ENCODE results near the gene TRIM49D1. TPM values are rescaled to one million over a fixed set of nuclear protein-coding genes. Genes with fewer than 3 reads are reported as not detected.

The TRIM49D1 gene
- total RNA-seq: not detected in 2 replicates

GRCh38 chr11:89922195-89922660 lies at the start of gene TRIM49D1:
TRIM49D1 (minus strand) TSS chr11:89922245; CDS start chr11:89917710, 4,535 bp downstream.

GRCh38 chr11:89965737-89966136 lies 43.7 kb upstream of the TRIM49D1 start, which contains the start of gene TRIM64:
TRIM64 (plus strand) TSS chr11:89966037; CDS start chr11:89968504, 2,467 bp downstream.

GRCh38 chr11:89923764-89924163 lies 1.7 kb upstream of the TRIM49D1 start, which contains the start of gene TRIM49D2:
TRIM49D2 (plus strand) TSS chr11:89924064; CDS start chr11:89926762, 2,698 bp downstream.

Other genes starting within 250 kb of the TRIM49D1 start
- gene TRIM77, start 211.9 kb downstream of the TRIM49D1 start, total RNA-seq: not detected in 2 replicates
- gene TRIM49, start 113.7 kb downstream of the TRIM49D1 start, total RNA-seq: not detected in 2 replicates
- not detected in 2 replicates for gene TRIM64B, start 43.8 kb downstream of the TRIM49D1 start, total RNA-seq
- not detected in 2 replicates for gene TRIM49D2, start 1.8 kb upstream of the TRIM49D1 start, total RNA-seq
- gene TRIM64, start 43.8 kb upstream of the TRIM49D1 start, total RNA-seq: not detected in 2 replicates
- not detected in 2 replicates for gene TRIM49C, start 108.9 kb upstream of the TRIM49D1 start, total RNA-seq
- not detected in 2 replicates for gene UBTFL1, start 163.7 kb upstream of the TRIM49D1 start, total RNA-seq
- gene NAALAD2, start 212.4 kb upstream of the TRIM49D1 start, total RNA-seq: not detected in 2 replicates

All from hair follicular keratinocyte (primary cell).